ENCODE measurements around the gene SORCS1.

Gene SORCS1

GRCh38 chr10:107091126-107091525 lies 73.4 kb downstream of the SORCS1 start:
- no peaks in the 10 kb centered on the region for H3K36me3 ChIP-seq (ENCODE audit: control insufficient read depth, low read length)
- H3F3A ChIP-seq (ENCODE audit: control insufficient read depth, insufficient read depth): no peaks in the 10 kb centered on the region
- TF ChIP-seq EZH2phosphoT487 (IDR thresholded peaks at IDR 0.05; ENCODE audit: borderline replicate concordance, low read length): no peak
- TF ChIP-seq CTCF (IDR thresholded peaks at IDR 0.05; ENCODE audit: low read depth, low read length, poor library complexity, severe bottlenecking): no peak
- H3K27ac ChIP-seq (ENCODE audit: low read depth, low read length): no peak overlapping the region
- H3K9me3 ChIP-seq (ENCODE audit: control insufficient read depth, insufficient read depth, low read length): no peaks in the 10 kb centered on the region; the same call in 1 of the 2 replicates
- H3K9me2 ChIP-seq (replicated peaks; ENCODE audit: control insufficient read depth, low read length): no peaks in the 10 kb centered on the region
- H3K79me2 ChIP-seq (ENCODE audit: control insufficient read depth, low read length): no peaks in the 10 kb centered on the region
- no peaks in the 10 kb centered on the region for H3K27me3 ChIP-seq (ENCODE audit: control insufficient read depth, low read length)
- no peaks in the 10 kb centered on the region for H4K20me1 ChIP-seq (ENCODE audit: control insufficient read depth, insufficient read depth, low read depth, low read length)
- H3K4me2 ChIP-seq (ENCODE audit: low read length): no peak overlapping the region
- H3K4me3 ChIP-seq (ENCODE audit: low read length): no peak overlapping the region
- H3K4me1 ChIP-seq (ENCODE audit: control insufficient read depth, low read length): no peaks in the 10 kb centered on the region

GRCh38 chr10:107085665-107086525 lies 78.6 kb downstream of the SORCS1 start:
- TF ChIP-seq EZH2phosphoT487 (IDR thresholded peaks at IDR 0.05; ENCODE audit: borderline replicate concordance, low read length) (no peak), CTCF (IDR thresholded peaks at IDR 0.05; ENCODE audit: low read depth, low read length, poor library complexity, severe bottlenecking) (no peak)
- H3K4me1 ChIP-seq (ENCODE audit: control insufficient read depth, low read length): no peaks in the 10 kb centered on the region

GRCh38 chr10:107083388-107084009 lies 81.0 kb downstream of the SORCS1 start:
- no peaks in the 10 kb centered on the region for H4K20me1 ChIP-seq (ENCODE audit: control insufficient read depth, insufficient read depth, low read depth, low read length)
- TF ChIP-seq EZH2phosphoT487 (IDR thresholded peaks at IDR 0.05; ENCODE audit: borderline replicate concordance, low read length) (no peak), CTCF (IDR thresholded peaks at IDR 0.05; ENCODE audit: low read depth, low read length, poor library complexity, severe bottlenecking) (no peak)
- H3K79me2 ChIP-seq (ENCODE audit: control insufficient read depth, low read length): no peaks in the 10 kb centered on the region
- H3K4me2 ChIP-seq (ENCODE audit: low read length): no peak overlapping the region
- H3K27me3 ChIP-seq (ENCODE audit: control insufficient read depth, low read length): no peaks in the 10 kb centered on the region
- H3K9me3 ChIP-seq (ENCODE audit: control insufficient read depth, insufficient read depth, low read length): no peaks in the 10 kb centered on the region
- H3F3A ChIP-seq (ENCODE audit: control insufficient read depth, insufficient read depth): no peaks in the 10 kb centered on the region
- no peaks in the 10 kb centered on the region for H3K9me2 ChIP-seq (replicated peaks; ENCODE audit: control insufficient read depth, low read length)
- no peaks in the 10 kb centered on the region for H3K36me3 ChIP-seq (ENCODE audit: control insufficient read depth, low read length)
- H3K4me3 ChIP-seq (ENCODE audit: low read length): no peak overlapping the region
- H3K4me1 ChIP-seq (ENCODE audit: control insufficient read depth, low read length): no peaks in the 10 kb centered on the region
- no peak overlapping the region for H3K27ac ChIP-seq (ENCODE audit: low read depth, low read length)

More at GRCh38 chr10:107085665-107086525, 78.6 kb downstream of the SORCS1 start:
- Histone ChIP-seq H4K20me1 (ENCODE audit: control insufficient read depth, insufficient read depth, low read depth, low read length) (no peaks in the 10 kb centered on the region), H3K36me3 (ENCODE audit: control insufficient read depth, low read length) (no peaks in the 10 kb centered on the region), H3K79me2 (ENCODE audit: control insufficient read depth, low read length) (no peaks in the 10 kb centered on the region), H3F3A (ENCODE audit: control insufficient read depth, insufficient read depth) (no peaks in the 10 kb centered on the region), H3K27ac (ENCODE audit: low read depth, low read length) (no peak overlapping the region), H3K27me3 (ENCODE audit: control insufficient read depth, low read length) (no peaks in the 10 kb centered on the region), H3K9me3 (ENCODE audit: control insufficient read depth, insufficient read depth, low read length) (no peaks in the 10 kb centered on the region), H3K4me2 (ENCODE audit: low read length) (no peak overlapping the region), H3K4me3 (ENCODE audit: low read length) (no peak overlapping the region), H3K9me2 (replicated peaks; ENCODE audit: control insufficient read depth, low read length) (no peaks in the 10 kb centered on the region)
